HG03378 (cell line): Measurements from ENCODE around the gene GALNT10.
A peak's percentile ranks its signal among the peaks of the same experiment; 100 is the strongest.

Source experiments
- ATAC-seq: cut with Tn5 transposase; IDR thresholded peaks from one replicate; pipeline ENCODE4 v1.9.1; 2021; ENCODE audit warnings: mild to moderate bottlenecking, moderate library complexity; ENCODE audit not compliant: unreplicated experiment

Gene GALNT10

GRCh38 chr5:154465169-154465568 is 274.6 kb downstream of the GALNT10 start:
- ATAC-seq = no peak

DNA sequence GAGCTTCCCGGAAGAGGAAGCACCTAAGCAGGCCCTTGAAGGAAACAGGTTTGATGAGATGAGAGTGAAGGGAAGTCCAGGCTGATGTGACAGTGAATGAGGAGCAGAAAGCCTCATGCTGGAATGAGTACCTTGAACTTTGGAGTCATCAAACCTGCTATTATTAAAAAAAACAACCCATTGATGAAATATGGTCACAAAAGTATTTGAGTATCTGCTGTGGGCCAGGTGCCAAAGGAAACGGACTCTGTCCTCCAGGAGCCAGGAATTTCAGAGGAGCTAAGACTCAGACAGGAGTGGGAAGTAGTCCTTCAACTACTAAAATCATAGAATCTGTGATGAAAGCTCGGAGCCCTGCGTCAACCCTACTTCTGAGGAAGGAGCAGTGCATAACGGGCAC is 275.6 kb downstream of the GALNT10 start:
- no peak for ATAC-seq

GRCh38 chr5:154466671-154467070 is 276.1 kb downstream of the GALNT10 start:
- no peak for ATAC-seq

GRCh38 chr5:154467655-154468354 is 277.3 kb downstream of the GALNT10 start:
- peak; percentile 97 for ATAC-seq

DNA sequence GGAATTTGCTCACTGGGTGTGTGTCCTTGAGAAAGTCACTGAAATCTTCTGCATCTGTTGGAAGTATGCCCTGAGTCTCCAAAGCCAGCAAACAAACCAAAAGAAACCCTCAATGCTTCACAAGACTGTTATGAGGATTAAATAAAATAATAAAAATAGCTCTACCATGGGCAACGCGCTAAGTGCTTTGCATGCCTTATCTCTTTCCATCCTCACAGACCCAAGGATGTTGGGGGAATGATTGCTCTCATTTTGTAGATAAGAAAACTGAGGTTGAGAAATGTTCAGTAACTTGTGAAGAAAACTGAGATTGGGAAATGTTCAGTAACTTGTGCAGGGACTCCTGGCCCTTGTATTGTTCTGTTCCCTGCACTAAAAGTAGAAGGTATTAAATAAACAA is 279.6 kb downstream of the GALNT10 start:
- no peak for ATAC-seq
